Caco-2 (cell line): ENCODE measurements around the gene KNDC1. TPM values are rescaled to one million over a fixed set of nuclear protein-coding genes. Genes with fewer than 3 reads are reported as not detected.

Source experiments
- BruUV-seq: library from RNA; stranded (reverse); fragments of 400-500 nt; replicated peaks from 2 replicates; lab custom pipeline; 2021; lab: Mats Ljungman, UMichigan
- CTCF ChIA-PET: fragments of 300-600 bp; sonication (Branson Sonifier 250); formaldehyde crosslinking; loops from one replicate; lab custom pipeline; 2022; ENCODE audit warnings: antibody characterized with exemption; lab: Charles Lee
- POLR2A ChIA-PET: fragments of 300-600 bp; sonication (Branson Sonifier 250); formaldehyde crosslinking; loops from one replicate; lab custom pipeline; 2022; ENCODE audit warnings: antibody characterized with exemption; lab: Charles Lee
- DNase-seq, 2 experiments: peaks; one replicate each; pipeline versions ENCODE4 v3.0.0 to v3.0.0-alpha.2; 2020 to 2022
- H3K27me3 ChIP-seq: replicated peaks from 2 replicates; pipeline ENCODE4 v1.6.0; 2011; ENCODE audit warnings: low read length; ENCODE audit not compliant: control insufficient read depth, insufficient read depth
- H3K36me3 ChIP-seq: 2 replicates; pipeline ENCODE4 v1.5.1; 2011; ENCODE audit warnings: low read length; ENCODE audit not compliant: control insufficient read depth, insufficient read depth
- H3K4me1 ChIP-seq: fragments of 250-450 bp; sonication (Bioruptor Pico); 2 replicates; pipeline ENCODE4 v1.5.1; 2020; ENCODE audit warnings: mild to moderate bottlenecking
- H3K4me3 ChIP-seq: 2 replicates; pipeline ENCODE4 v1.5.1; 2011; ENCODE audit warnings: low read depth, mild to moderate bottlenecking, control low read depth, low read length
- H3K9me3 ChIP-seq: fragments of 250-450 bp; sonication (Bioruptor Pico); 2 replicates; pipeline ENCODE4 v1.5.1; 2020; ENCODE audit warnings: mild to moderate bottlenecking, moderate library complexity
- H3K27ac Mint-ChIP-seq: one replicate; pipeline ENCODE4 v1.8.0; 2022; ENCODE audit warnings: mixed read lengths; ENCODE audit not compliant: unreplicated experiment
- H3K27me3 Mint-ChIP-seq: one replicate; pipeline ENCODE4 v1.8.0; 2022; ENCODE audit warnings: mixed read lengths; ENCODE audit not compliant: insufficient read depth, unreplicated experiment
- H3K36me3 Mint-ChIP-seq: one replicate; pipeline ENCODE4 v1.8.0; 2022; ENCODE audit warnings: mild to moderate bottlenecking, mixed read lengths; ENCODE audit not compliant: insufficient read depth, unreplicated experiment
- H3K4me1 Mint-ChIP-seq: one replicate; pipeline ENCODE4 v1.8.0; 2022; ENCODE audit warnings: low read depth, mixed read lengths; ENCODE audit not compliant: unreplicated experiment
- H3K4me3 Mint-ChIP-seq: one replicate; pipeline ENCODE4 v1.8.0; 2022; ENCODE audit warnings: mild to moderate bottlenecking, moderate library complexity, mixed read lengths; ENCODE audit not compliant: unreplicated experiment
- H3K9me3 Mint-ChIP-seq: one replicate; pipeline ENCODE4 v1.8.0; 2022; ENCODE audit warnings: mixed read lengths; ENCODE audit not compliant: unreplicated experiment
- intact Hi-C: fragments of 100-400 bp; cut with micrococcal nuclease; formaldehyde crosslinking; loops from one replicate; pipeline ENCODE4 v1.10.0; 2022; ENCODE audit not compliant: unreplicated experiment
- total RNA-seq: library from RNA; stranded (reverse); gene quantifications from 2 replicates; pipeline ENCODE4 v1.2.3, GENCODE V29; 2022
- TF ChIP-seq, protein P1 (sequence below), 2 experiments: fragments of 200-600 bp in 1 of 2; IDR thresholded peaks; 1 replicate in 1 of 2; 2 replicates in 1 of 2; pipeline versions ENCODE4 v1.5.1 to v1.8.0; 2011 to 2022; ENCODE audit warnings: antibody characterized with exemption in 1 of 2, control low read depth in 1 of 2, inconsistent platforms in 1 of 2, low read depth in 1 of 2, low read length in 1 of 2, mild to moderate bottlenecking in 1 of 2, moderate library complexity in 1 of 2; ENCODE audit not compliant: insufficient read depth in 1 of 2, severe bottlenecking in 1 of 2, unreplicated experiment in 1 of 2

KNDC1 gene
- total RNA-seq, 1 experiment from 2014 or later: 3.2 TPM

DNA sequence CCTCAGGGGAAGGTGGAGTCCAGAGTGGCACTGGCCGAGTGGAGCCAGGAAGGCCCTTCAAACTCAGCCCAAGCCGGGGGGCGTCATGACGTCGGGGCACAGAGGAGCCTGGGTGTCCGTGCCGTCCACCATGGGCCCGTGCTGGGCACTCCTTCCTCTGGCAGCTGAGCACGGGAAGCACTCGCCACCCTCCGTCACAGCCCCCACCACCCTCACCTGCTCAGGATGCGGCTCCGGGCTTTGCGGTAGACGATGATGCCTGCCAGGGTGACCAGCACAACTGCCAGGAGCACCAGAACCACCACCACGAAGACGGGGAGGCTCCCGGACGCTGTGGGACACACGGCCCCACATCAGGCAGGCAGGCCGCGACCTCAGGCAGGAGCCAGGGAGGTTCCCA is 108.5 kb downstream of the KNDC1 start:
- CTCF ChIA-PET: interaction anchor here (0.5 kb wide), 1 partner anchor 9 kb away, joined by 3 read pairs; no protein-coding TSS in a partner anchor
- no peak for DNase-seq

DNA sequence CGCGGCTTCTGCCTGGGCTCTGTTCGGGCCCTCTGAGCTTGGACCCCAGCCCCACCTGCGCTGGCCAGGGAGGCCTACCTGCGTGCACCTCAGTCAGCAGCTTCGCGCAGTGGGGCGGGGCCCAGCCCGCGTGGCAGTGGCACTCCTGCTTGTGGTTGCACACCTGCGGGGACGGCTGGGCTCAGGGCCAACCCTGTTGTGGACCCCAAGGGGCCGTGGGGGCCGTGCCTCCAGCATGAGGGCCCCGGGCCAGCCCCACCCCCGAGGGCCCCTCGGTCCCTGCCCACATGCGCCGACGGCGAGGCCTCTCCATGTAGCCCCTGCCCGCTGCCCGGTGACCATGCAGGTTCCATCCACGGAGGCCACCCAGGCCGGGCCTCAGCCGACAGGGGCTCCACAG is 109.3 kb downstream of the KNDC1 start:
- H3K36me3 ChIP-seq: no peaks in the 10 kb centered on the region
- no peak overlapping the region for H3K4me3 ChIP-seq
- no peaks in the 10 kb centered on the region for H3K9me3 Mint-ChIP-seq
- no peak overlapping the region for H3K4me3 Mint-ChIP-seq
- TF ChIP-seq, protein P1, sequence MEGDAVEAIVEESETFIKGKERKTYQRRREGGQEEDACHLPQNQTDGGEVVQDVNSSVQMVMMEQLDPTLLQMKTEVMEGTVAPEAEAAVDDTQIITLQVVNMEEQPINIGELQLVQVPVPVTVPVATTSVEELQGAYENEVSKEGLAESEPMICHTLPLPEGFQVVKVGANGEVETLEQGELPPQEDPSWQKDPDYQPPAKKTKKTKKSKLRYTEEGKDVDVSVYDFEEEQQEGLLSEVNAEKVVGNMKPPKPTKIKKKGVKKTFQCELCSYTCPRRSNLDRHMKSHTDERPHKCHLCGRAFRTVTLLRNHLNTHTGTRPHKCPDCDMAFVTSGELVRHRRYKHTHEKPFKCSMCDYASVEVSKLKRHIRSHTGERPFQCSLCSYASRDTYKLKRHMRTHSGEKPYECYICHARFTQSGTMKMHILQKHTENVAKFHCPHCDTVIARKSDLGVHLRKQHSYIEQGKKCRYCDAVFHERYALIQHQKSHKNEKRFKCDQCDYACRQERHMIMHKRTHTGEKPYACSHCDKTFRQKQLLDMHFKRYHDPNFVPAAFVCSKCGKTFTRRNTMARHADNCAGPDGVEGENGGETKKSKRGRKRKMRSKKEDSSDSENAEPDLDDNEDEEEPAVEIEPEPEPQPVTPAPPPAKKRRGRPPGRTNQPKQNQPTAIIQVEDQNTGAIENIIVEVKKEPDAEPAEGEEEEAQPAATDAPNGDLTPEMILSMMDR (IDR thresholded peaks at IDR 0.05; ENCODE audit: insufficient read depth in 1 of 2, low read depth in 1 of 2, low read length in 1 of 2, severe bottlenecking in 1 of 2, unreplicated experiment in 1 of 2): no peak
- H3K27me3 Mint-ChIP-seq: no peaks in the 10 kb centered on the region
- no peaks in the 10 kb centered on the region for H3K27me3 ChIP-seq
- no peaks in the 10 kb centered on the region for H3K9me3 ChIP-seq
- CTCF ChIA-PET: interaction anchor here (0.5 kb wide), 1 partner anchor 8 kb away, joined by 3 read pairs; no protein-coding TSS in a partner anchor
- no peaks in the 10 kb centered on the region for H3K4me1 Mint-ChIP-seq
- no peak for DNase-seq
- no TSS peak for BruUV-seq
- intact Hi-C loops: no loop called here
- no peaks in the 10 kb centered on the region for H3K36me3 Mint-ChIP-seq
- POLR2A ChIA-PET: no interaction called here
- H3K4me1 ChIP-seq: no peaks in the 10 kb centered on the region
- no peak overlapping the region for H3K27ac Mint-ChIP-seq

More for the DNA sequence above, 108.5 kb downstream of the KNDC1 start:
- H3K36me3 Mint-ChIP-seq: no peaks in the 10 kb centered on the region
- H3K4me3 ChIP-seq: no peak overlapping the region
- no peak overlapping the region for H3K4me3 Mint-ChIP-seq
- H3K9me3 Mint-ChIP-seq: no peaks in the 10 kb centered on the region
- H3K9me3 ChIP-seq: no peaks in the 10 kb centered on the region
- no peak overlapping the region for H3K27ac Mint-ChIP-seq
- H3K27me3 ChIP-seq: no peaks in the 10 kb centered on the region
- POLR2A ChIA-PET: no interaction called here
- H3K4me1 ChIP-seq: no peaks in the 10 kb centered on the region
- no TSS peak for BruUV-seq
- H3K27me3 Mint-ChIP-seq: no peaks in the 10 kb centered on the region
- intact Hi-C loops: no loop called here
- H3K4me1 Mint-ChIP-seq: no peaks in the 10 kb centered on the region
- TF ChIP-seq, protein P1 (IDR thresholded peaks at IDR 0.05; ENCODE audit: insufficient read depth in 1 of 2, low read depth in 1 of 2, low read length in 1 of 2, severe bottlenecking in 1 of 2, unreplicated experiment in 1 of 2): no peak
- no peaks in the 10 kb centered on the region for H3K36me3 ChIP-seq

DNA sequence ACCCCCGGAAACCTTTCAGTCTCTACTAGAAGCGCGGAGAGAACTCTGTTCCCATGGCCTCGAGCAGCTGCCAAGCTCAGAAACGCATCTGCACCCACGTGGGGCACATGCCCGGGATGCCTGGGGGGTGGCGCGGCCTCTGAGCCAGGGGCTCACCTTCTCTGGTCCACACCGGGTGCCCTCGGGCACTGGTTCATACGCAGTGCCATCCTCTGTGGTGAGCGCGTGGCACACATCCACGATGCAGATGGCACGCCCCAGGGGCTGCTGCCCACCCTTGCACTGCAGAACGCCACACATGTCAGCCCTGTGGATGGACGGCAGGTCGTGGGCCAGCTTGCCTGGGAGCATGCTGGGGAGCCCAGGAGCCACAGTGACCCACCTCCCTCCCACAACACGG is 110.2 kb downstream of the KNDC1 start:
- Mint-ChIP-seq H3K4me3 (no peak overlapping the region), H3K27me3 (no peaks in the 10 kb centered on the region), H3K36me3 (no peaks in the 10 kb centered on the region), H3K4me1 (no peaks in the 10 kb centered on the region), H3K9me3 (no peaks in the 10 kb centered on the region), H3K27ac (no peak overlapping the region)
- CTCF ChIA-PET: no interaction called here
- Histone ChIP-seq H3K27me3 (no peaks in the 10 kb centered on the region), H3K36me3 (no peaks in the 10 kb centered on the region), H3K9me3 (no peaks in the 10 kb centered on the region), H3K4me3 (no peak overlapping the region), H3K4me1 (peaks cover 8% of the 10 kb centered on the region)
- no TSS peak for BruUV-seq
- intact Hi-C loops: no loop called here
- TF ChIP-seq, protein P1 (IDR thresholded peaks at IDR 0.05; ENCODE audit: insufficient read depth in 1 of 2, low read depth in 1 of 2, low read length in 1 of 2, severe bottlenecking in 1 of 2, unreplicated experiment in 1 of 2): no peak
- DNase-seq: no peak
- POLR2A ChIA-PET: interaction anchor here (0.5 kb wide), 1 partner anchor 81 kb away, joined by 5 read pairs; no protein-coding TSS in a partner anchor
